ENCODE results near the gene TMEM45A.
"Not testable (repeated sequence)": the region's sequence is repeated elsewhere in the genome, so short reads cannot be mapped to it uniquely, and the experiment has no call there.

The TMEM45A gene, protein sequence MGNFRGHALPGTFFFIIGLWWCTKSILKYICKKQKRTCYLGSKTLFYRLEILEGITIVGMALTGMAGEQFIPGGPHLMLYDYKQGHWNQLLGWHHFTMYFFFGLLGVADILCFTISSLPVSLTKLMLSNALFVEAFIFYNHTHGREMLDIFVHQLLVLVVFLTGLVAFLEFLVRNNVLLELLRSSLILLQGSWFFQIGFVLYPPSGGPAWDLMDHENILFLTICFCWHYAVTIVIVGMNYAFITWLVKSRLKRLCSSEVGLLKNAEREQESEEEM

DNA sequence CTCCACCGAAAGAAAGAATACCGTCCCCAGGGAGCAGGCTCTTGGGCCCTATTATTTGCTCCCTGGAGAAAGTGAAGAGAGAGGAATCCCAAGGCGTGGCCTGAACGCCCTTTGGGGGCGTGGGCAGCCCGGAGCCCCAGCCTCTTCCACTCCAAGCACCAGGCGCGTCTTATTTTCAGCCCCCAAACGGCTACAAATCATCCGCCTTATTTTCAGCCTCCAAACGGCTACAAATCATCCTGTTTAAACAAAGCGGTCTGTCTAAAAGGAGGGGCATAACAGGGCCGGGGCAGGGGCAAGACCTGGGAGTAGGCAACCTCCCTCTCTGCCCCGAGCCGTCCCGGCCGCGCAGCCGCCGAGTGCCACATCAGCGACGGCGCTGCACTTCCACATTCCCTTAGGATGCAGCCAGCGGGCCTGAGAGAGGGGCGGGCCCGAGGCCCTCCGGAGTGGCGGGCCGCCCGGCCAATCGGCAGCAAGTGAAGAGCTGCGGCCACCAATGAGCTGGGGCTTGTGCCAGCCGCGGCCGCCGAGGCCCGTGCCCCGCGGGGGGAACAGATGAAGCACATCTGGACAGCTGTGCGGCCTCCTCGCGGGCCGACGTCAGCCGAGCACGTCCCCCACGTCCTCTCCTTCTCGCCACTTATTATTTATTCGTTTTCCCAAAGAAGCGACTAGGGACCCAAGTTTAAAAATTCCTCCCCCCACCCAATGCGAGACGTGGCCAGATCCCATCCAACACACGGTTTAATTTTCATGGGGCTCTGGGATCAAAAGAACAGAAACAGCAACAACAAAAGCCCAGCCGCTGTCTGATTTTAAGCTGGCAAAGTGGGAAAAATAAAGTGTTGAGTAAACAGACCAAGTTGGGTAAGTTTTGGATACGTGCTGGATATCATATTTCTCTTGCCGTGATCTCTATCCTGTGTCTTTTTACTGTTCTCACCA lies at the start of gene TMEM45A:
Gene TMEM45A, plus strand, starts transcription at position 561 of the 948 bp plus-strand sequence. CDS start 62,593 bp downstream, outside the sequence.
- TF ChIP-seq, protein P1, sequence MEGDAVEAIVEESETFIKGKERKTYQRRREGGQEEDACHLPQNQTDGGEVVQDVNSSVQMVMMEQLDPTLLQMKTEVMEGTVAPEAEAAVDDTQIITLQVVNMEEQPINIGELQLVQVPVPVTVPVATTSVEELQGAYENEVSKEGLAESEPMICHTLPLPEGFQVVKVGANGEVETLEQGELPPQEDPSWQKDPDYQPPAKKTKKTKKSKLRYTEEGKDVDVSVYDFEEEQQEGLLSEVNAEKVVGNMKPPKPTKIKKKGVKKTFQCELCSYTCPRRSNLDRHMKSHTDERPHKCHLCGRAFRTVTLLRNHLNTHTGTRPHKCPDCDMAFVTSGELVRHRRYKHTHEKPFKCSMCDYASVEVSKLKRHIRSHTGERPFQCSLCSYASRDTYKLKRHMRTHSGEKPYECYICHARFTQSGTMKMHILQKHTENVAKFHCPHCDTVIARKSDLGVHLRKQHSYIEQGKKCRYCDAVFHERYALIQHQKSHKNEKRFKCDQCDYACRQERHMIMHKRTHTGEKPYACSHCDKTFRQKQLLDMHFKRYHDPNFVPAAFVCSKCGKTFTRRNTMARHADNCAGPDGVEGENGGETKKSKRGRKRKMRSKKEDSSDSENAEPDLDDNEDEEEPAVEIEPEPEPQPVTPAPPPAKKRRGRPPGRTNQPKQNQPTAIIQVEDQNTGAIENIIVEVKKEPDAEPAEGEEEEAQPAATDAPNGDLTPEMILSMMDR (conservative IDR thresholded peaks at IDR 0.05), result no peak
- peak within 1 kb of the TSS; percentile 74 for H3K27ac ChIP-seq

DNA sequence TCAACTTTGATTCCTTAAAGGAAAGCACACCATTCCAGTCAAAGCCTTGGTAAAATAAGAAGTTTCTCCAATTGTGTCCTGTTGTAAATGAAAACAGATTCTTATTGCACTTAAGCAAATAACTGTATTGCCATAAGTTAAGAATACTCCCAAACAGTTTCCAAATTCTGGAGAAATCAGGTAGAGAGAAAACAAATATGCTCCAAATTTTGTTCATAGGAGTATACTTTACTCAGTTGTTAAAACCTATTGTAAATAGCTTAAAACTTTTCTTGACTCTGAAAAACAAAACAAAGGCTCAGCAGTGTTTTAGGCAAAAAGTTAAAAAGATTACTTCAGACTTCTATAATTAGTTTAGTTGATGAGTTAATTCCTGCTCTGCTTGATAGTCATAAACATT lies 48.7 kb upstream of the TMEM45A start:
- TF ChIP-seq, protein P1 (conservative IDR thresholded peaks at IDR 0.05), result no peak
- no peak overlapping the region for H3K27ac ChIP-seq

DNA sequence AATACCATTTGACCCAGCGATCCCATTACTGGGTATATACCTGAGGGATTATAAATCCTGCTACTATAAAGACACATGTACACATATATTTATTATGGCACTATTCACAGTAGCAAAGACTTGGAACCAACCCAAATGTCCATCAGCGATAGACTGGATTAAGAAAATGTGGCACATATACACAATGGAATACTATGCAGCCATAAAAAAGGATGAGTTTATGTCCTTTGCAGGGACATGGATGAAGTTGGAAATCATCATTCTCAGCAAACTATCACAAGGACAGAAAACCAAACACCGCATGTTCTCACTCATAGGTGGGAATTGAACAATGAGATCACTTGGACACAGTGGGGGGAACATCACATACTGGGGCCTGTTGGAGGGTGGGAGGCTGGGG lies 45.4 kb upstream of the TMEM45A start:
- H3K27ac ChIP-seq, result not testable (repeated sequence)

DNA sequence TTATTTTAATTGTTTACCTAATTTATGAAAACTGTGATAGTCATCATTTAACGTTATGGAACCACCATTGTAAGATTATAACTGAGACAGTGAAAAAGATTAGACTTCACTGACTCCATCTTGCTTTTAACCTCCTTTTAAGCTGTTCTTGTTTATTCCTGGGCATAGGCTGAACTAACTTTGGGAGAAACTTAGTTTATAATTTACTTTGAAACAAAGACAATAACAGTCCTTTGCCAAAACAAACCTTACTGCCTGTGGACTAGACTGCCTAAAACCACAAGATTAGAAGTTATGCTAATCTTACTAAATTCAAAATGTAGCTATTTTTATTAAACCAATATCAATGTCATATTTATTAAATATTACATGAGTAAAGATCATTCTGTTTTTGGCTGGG lies 44.3 kb upstream of the TMEM45A start:
- TF ChIP-seq, protein P1 (conservative IDR thresholded peaks at IDR 0.05), result no peak

DNA sequence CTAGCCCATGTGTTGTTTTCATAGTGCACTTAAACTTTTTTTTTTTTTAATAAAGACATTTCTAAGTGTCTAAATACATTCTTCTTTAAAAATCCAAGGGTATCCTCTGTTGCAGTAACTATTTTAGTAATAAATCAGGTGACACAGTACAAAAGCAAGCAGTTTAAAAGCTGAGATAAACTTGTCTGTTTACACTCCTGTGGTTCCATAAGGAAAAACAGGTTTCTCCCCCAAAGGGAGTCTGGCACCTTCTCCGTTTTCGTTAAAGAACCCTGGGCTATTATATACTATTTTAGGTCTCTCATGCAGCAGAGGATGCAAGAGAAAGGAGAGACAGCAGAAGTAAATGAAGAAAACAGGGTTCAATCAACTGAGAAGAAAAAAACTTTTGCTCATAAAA lies 43.2 kb upstream of the TMEM45A start:
- TF ChIP-seq, protein P1 (conservative IDR thresholded peaks at IDR 0.05), result no peak

More for the DNA sequence above, 44.3 kb upstream of the TMEM45A start:
- peak overlapping the region; percentile 51; the same call in 1 of the 2 replicates for H3K27ac ChIP-seq

DNA sequence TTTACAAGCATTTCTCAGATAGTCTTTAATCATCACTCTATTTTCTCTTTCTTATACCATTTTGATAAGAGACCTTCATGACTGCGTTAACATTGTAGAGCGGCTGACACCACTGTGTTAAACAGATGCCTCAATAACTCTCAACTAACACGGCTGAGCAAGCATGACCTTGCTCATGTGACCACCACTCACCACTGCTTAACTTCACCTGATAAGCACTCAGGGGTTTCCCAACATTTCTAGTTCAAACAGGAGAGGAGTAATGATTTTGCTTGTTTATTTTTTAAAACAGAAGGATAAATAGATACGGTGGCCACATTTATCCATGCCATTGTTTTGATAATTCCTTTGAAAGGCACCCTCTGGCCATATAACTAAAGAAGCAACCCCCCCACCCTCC lies 37.7 kb upstream of the TMEM45A start:
- no peak overlapping the region for H3K27ac ChIP-seq
- TF ChIP-seq, protein P1 (conservative IDR thresholded peaks at IDR 0.05), result no peak

More for the DNA sequence above, 43.2 kb upstream of the TMEM45A start:
- peak overlapping the region; percentile 51 for H3K27ac ChIP-seq

DNA sequence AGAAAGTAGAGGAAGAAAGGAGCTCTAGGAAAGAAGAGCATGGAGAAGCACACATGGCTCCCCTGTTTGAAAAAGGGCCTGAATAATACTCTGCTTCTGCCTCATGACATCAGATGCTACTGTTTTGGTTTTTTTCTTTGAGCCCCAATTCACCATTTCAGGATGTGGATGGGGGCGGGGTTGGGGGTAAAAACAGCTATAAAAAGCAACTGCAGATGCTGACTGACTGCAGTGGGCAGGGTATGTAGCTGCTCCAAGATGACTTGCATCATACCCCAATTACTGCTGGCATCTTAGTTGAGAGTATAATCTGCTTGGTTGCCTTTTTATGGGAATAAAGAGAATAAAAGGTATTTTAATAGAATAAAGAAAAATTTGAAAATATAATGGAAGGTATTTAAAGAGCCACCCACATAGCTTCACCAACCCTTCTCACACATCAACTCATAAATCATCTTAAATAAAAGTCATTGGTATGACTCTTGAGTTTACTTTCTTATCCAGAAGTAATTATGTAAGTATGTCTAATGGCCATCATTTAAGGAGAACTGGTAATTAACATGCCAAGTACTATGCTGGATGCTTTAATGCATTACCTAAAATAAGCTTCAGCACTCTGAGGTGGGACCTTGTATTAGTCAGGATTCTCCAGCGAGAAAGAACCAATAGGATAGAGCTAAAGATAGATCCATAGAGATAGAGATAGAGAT lies 36.4 kb upstream of the TMEM45A start:
- TF ChIP-seq, protein P1 (conservative IDR thresholded peaks at IDR 0.05), result no peak
- H3K27ac ChIP-seq, result no peak overlapping the region

All from VCaP (cell line).